NT2/D1 (cell line): ENCODE data around the gene MDGA2.
"Not testable (repeated sequence)": the region's sequence is repeated elsewhere in the genome, so short reads cannot be mapped to it uniquely, and the experiment has no call there.

ENCODE experiments used
- DNase-seq: peaks from one replicate; pipeline ENCODE4 v3.0.0-alpha.2; 2011; ENCODE audit warnings: low read depth, low spot score
- H3K27me3 ChIP-seq: 2 replicates; pipeline ENCODE4 v1.6.0; 2011; ENCODE audit warnings: mild to moderate bottlenecking; ENCODE audit not compliant: insufficient read length, insufficient read depth
- H3K36me3 ChIP-seq: 2 replicates; pipeline ENCODE4 v1.6.1; 2011; ENCODE audit warnings: mild to moderate bottlenecking, low read length, mixed read lengths; ENCODE audit not compliant: insufficient read depth, insufficient read length
- H3K4me1 ChIP-seq: 2 replicates; pipeline ENCODE4 v1.5.1; 2011; ENCODE audit not compliant: insufficient read depth, insufficient read length
- H3K4me3 ChIP-seq: 2 replicates; pipeline ENCODE4 v1.5.1; 2011; ENCODE audit warnings: low read depth; ENCODE audit not compliant: insufficient read length
- H3K9ac ChIP-seq: 2 replicates; pipeline ENCODE4 v1.6.0; 2011; ENCODE audit warnings: low read depth; ENCODE audit not compliant: insufficient read length
- H3K9me3 ChIP-seq: 2 replicates; pipeline ENCODE4 v1.5.1; 2011; ENCODE audit warnings: mild to moderate bottlenecking, low read length; ENCODE audit not compliant: insufficient read depth
- SUZ12 ChIP-seq: IDR thresholded peaks from 2 replicates; pipeline ENCODE4 v1.6.1; 2011; ENCODE audit not compliant: insufficient read length, insufficient read depth; ENCODE audit errors: extremely low read depth
- YY1 ChIP-seq: IDR thresholded peaks from 2 replicates; pipeline ENCODE4 v1.6.1; 2011; ENCODE audit not compliant: insufficient read length, insufficient read depth
- ZNF274 ChIP-seq: IDR thresholded peaks from 2 replicates; pipeline ENCODE4 v1.6.1; 2011; ENCODE audit warnings: mild to moderate bottlenecking, low read depth, low read length

MDGA2 gene

GRCh38 chr14:47328376-47328775 is 347.0 kb downstream of the MDGA2 start:
- no peak for TF ChIP-seq ZNF274
- no peaks in the 10 kb centered on the region for H3K27me3 ChIP-seq
- no peak overlapping the region for H3K9ac ChIP-seq
- no peaks in the 10 kb centered on the region for H3K9me3 ChIP-seq
- H3K36me3 ChIP-seq = no peaks in the 10 kb centered on the region
- no peak overlapping the region for H3K4me3 ChIP-seq
- DNase-seq = no peak
- H3K4me1 ChIP-seq = no peaks in the 10 kb centered on the region

GRCh38 chr14:47327336-47327735 is 348.1 kb downstream of the MDGA2 start:
- Histone ChIP-seq H3K36me3 (no peaks in the 10 kb centered on the region), H3K4me1 (no peaks in the 10 kb centered on the region), H3K9ac (no peak overlapping the region), H3K27me3 (no peaks in the 10 kb centered on the region), H3K9me3 (no peaks in the 10 kb centered on the region), H3K4me3 (no peak overlapping the region)
- no peak for TF ChIP-seq ZNF274
- TF ChIP-seq YY1 = no peak
- no peak for TF ChIP-seq SUZ12
- DNase-seq = no peak

DNA sequence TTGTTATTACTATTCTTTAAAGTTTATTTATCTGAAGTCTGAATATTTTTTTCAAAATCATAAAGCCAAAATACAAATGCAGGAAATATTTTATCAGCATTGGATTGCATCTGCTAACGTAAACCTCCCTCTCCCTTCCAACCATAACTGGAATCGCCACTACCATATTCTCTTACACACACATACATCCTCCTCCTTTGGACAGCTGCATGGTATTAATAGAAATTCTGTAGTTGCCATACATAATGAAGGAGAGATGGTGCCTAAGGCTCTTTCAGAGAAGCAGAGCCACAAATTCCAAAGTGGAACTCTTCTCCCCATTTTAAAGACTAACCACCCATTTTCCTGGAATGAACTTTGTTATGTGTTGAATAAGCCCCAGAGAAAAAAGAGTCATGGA is 352.7 kb downstream of the MDGA2 start:
- H3K4me3 ChIP-seq = no peak overlapping the region
- no peak for DNase-seq
- no peaks in the 10 kb centered on the region for H3K27me3 ChIP-seq
- no peaks in the 10 kb centered on the region for H3K4me1 ChIP-seq
- TF ChIP-seq SUZ12 = no peak
- no peaks in the 10 kb centered on the region for H3K9me3 ChIP-seq
- H3K36me3 ChIP-seq = no peaks in the 10 kb centered on the region
- H3K9ac ChIP-seq = no peak overlapping the region

DNA sequence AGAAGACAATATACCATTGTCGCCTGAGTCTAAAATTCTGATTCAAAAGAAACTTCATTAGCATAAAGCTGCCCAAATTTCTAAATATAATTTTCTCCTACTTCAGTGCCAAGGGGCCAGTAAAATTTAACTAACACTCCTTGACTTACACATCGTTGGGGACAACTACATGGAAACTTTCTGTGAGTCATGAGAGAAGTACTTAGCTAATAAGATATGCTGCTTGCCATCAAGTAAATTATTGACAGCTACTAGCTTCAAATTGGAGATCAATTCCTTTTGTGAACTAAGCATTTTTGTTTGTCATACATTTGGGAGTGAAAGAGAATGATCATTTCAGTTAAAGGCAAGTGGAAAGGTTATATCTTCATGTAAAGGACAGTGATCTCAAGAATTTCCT is 373.3 kb downstream of the MDGA2 start:
- H3K36me3 ChIP-seq = no peaks in the 10 kb centered on the region
- no peaks in the 10 kb centered on the region for H3K9me3 ChIP-seq
- no peaks in the 10 kb centered on the region for H3K4me1 ChIP-seq
- H3K27me3 ChIP-seq = no peaks in the 10 kb centered on the region
- DNase-seq = no peak
- H3K9ac ChIP-seq = no peak overlapping the region
- no peak for TF ChIP-seq SUZ12
- H3K4me3 ChIP-seq = no peak overlapping the region

- Histone ChIP-seq H3K4me1 (no peaks in the 10 kb centered on the region), H3K9ac (no peak overlapping the region), H3K36me3 (no peaks in the 10 kb centered on the region), H3K9me3 (no peaks in the 10 kb centered on the region), H3K27me3 (no peaks in the 10 kb centered on the region), H3K4me3 (no peak overlapping the region)
- no peak for TF ChIP-seq YY1
- TF ChIP-seq ZNF274 = no peak
- TF ChIP-seq SUZ12 = no peak
- DNase-seq = no peak
Measured at GRCh38 chr14:47300796-47301195, 374.6 kb downstream of the MDGA2 start.

DNA sequence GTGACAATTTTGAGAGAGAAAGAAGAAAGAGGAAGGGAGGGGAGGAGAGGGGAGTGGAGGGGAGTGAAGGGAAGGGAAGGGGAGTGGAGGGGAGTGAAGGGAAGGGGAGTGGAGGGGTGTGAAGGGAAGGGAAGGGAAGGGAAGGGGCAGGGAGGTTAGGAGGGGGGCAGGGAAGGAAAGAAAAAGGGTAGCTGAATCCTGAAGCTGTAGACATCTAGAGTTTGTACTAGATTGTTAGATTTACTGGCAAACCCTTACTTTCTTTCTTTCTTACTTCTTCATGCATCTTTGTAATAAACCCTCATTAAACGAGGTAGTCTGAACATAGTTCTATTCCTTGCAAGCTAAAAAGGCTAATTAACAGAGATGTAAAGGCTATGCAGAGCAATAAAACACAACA is 378.0 kb downstream of the MDGA2 start:
- H3K4me1 ChIP-seq = no peaks in the 10 kb centered on the region
- H3K9ac ChIP-seq = no peak overlapping the region
- no peak for DNase-seq
- H3K36me3 ChIP-seq = no peaks in the 10 kb centered on the region
- TF ChIP-seq YY1 = no peak
- TF ChIP-seq ZNF274 = no peak
- TF ChIP-seq SUZ12 = no peak
- no peaks in the 10 kb centered on the region for H3K9me3 ChIP-seq
- no peaks in the 10 kb centered on the region for H3K27me3 ChIP-seq
- H3K4me3 ChIP-seq = no peak overlapping the region

DNA sequence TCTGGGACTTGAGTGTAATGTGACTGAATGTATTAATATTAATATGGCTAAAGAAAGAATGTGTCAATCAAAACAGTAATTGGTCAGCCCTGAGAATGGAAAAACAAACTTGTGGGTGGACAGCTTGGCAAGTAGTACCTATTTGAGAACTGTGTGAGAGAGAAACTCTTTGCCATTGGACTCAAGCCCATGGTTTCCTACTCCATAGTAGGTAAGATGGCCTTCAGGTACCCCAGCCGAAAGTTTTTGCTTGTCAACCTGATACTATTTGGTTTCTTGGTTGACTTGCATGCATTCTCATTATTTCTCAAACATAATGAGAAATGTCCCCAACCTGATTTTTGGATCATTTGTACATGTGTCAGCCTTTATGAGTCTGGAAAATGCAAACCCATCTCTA is 391.1 kb downstream of the MDGA2 start:
- H3K4me3 ChIP-seq = no peak overlapping the region
- H3K9me3 ChIP-seq = no peaks in the 10 kb centered on the region
- H3K4me1 ChIP-seq = no peaks in the 10 kb centered on the region
- H3K9ac ChIP-seq = no peak overlapping the region
- TF ChIP-seq YY1 = no peak
- no peak for TF ChIP-seq ZNF274
- TF ChIP-seq SUZ12 = no peak
- no peaks in the 10 kb centered on the region for H3K27me3 ChIP-seq
- no peak for DNase-seq
- H3K36me3 ChIP-seq = no peaks in the 10 kb centered on the region

DNA sequence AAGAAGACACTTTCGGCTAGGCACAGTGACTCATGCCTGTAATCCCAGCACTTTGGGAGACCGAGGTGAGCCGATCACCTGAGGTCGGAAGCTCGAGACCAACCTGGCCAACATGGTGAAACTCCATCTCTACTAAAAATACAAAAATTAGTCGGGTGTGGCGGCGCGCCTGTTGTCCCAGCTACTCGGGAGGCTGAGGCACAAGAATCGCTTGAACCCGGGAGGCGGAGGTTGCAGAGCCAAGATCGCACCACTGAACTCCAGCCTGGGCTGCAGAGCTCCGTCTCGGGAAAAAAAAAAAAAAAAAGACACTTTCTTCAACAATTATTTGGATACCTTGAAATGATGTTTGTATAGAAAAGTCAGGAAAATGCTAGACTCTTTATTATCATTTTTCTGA is 393.6 kb downstream of the MDGA2 start:
- H3K9me3 ChIP-seq, DNase-seq, H3K4me1 ChIP-seq, H3K9ac ChIP-seq, H3K27me3 ChIP-seq, H3K4me3 ChIP-seq, H3K36me3 ChIP-seq: not testable (repeated sequence)
